IMR-90 (cell line): ENCODE data around the gene C7. TPM values are rescaled to one million over a fixed set of nuclear protein-coding genes. Genes with fewer than 3 reads are reported as not detected.
A peak's percentile ranks its signal among the peaks of the same experiment; 100 is the strongest.

Source experiments
- ATAC-seq: fragments of 200-7000 bp; cut with Tn5 transposase; 2 replicates; pipeline ENCODE4 v1.9.1; 2020; ENCODE audit warnings: low read depth, mild to moderate bottlenecking, moderate library complexity
- BruUV-seq: library from RNA; stranded (reverse); fragments of 400-500 nt; replicated peaks from 2 replicates; lab custom pipeline; 2021; lab: Mats Ljungman, UMichigan
- CTCF ChIA-PET: fragments of 300-600 bp; formaldehyde crosslinking; extraction: SDS; loops from one replicate; lab custom pipeline; 2021; ENCODE audit warnings: antibody characterized with exemption; lab: Yijun Ruan, JAX
- POLR2A ChIA-PET: fragments of 300-600 bp; sonication (Branson Sonifier 250); formaldehyde crosslinking; loops from one replicate; lab custom pipeline; 2022; ENCODE audit warnings: antibody characterized with exemption; ENCODE audit not compliant: unreplicated experiment; lab: Charles Lee
- DNase-seq: peaks from one replicate; pipeline ENCODE4 v3.0.0; 2013
- H2AFZ ChIP-seq: replicated peaks from 2 replicates; pipeline ENCODE3; 2013; ENCODE audit warnings: low read length, mild to moderate bottlenecking; ENCODE audit not compliant: poor library complexity
- H2AK5ac ChIP-seq: 2 replicates; pipeline ENCODE4 v1.6.1; 2013; ENCODE audit warnings: low read depth, low read length, inconsistent platforms
- H2AK9ac ChIP-seq: replicated peaks from 2 replicates; pipeline ENCODE3; 2013; ENCODE audit warnings: mild to moderate bottlenecking, low read depth, low read length, moderate library complexity; ENCODE audit not compliant: poor library complexity
- H2BK120ac ChIP-seq: 2 replicates; pipeline ENCODE4 v1.6.1; 2013; ENCODE audit warnings: low read depth, low read length, inconsistent platforms
- H2BK15ac ChIP-seq: 3 replicates; pipeline ENCODE4 v1.6.1; 2013; ENCODE audit warnings: low read depth, low read length, inconsistent platforms
- H2BK20ac ChIP-seq: 2 replicates; pipeline ENCODE4 v1.6.1; 2013; ENCODE audit warnings: low read depth, mild to moderate bottlenecking, inconsistent platforms, low read length, moderate library complexity
- H2BK5ac ChIP-seq: 2 replicates; pipeline ENCODE4 v1.6.1; 2013; ENCODE audit warnings: mild to moderate bottlenecking, low read depth, low read length, inconsistent platforms; ENCODE audit not compliant: poor library complexity, severe bottlenecking
- H3K14ac ChIP-seq: replicated peaks from 2 replicates; pipeline ENCODE4 v1.6.1; 2013; ENCODE audit warnings: low read depth, low read length, inconsistent platforms
- H3K18ac ChIP-seq: 2 replicates; pipeline ENCODE4 v1.6.1; 2013; ENCODE audit warnings: low read depth, low read length, control low read depth
- H3K23ac ChIP-seq: 2 replicates; pipeline ENCODE4 v1.6.1; 2013; ENCODE audit warnings: low read depth, low read length, inconsistent platforms
- H3K27ac ChIP-seq: 2 replicates; pipeline ENCODE4 v1.5.1; 2013; ENCODE audit warnings: mild to moderate bottlenecking, control low read depth, low read length; ENCODE audit not compliant: insufficient read depth
- H3K27me3 ChIP-seq: 2 replicates; pipeline ENCODE4 v1.6.1; 2013; ENCODE audit warnings: low read length; ENCODE audit not compliant: control insufficient read depth, insufficient read depth
- H3K36me3 ChIP-seq: 2 replicates; pipeline ENCODE4 v1.6.1; 2013; ENCODE audit warnings: low read length, mixed read lengths; ENCODE audit not compliant: control insufficient read depth, insufficient read depth
- H3K4ac ChIP-seq: 2 replicates; pipeline ENCODE4 v1.6.1; 2013; ENCODE audit warnings: low read depth, low read length, inconsistent platforms
- H3K4me1 ChIP-seq: 2 replicates; pipeline ENCODE4 v1.6.1; 2013; ENCODE audit warnings: low read length, mixed read lengths; ENCODE audit not compliant: control insufficient read depth, insufficient read depth
- H3K4me2 ChIP-seq: 2 replicates; pipeline ENCODE4 v1.6.1; 2013; ENCODE audit warnings: low read depth, mild to moderate bottlenecking, control low read depth, low read length, moderate library complexity
- H3K4me3 ChIP-seq: 2 replicates; pipeline ENCODE4 v1.5.1; 2013; ENCODE audit warnings: low read depth, mild to moderate bottlenecking, control low read depth, low read length, moderate library complexity; ENCODE audit not compliant: insufficient read depth
- H3K56ac ChIP-seq: 2 replicates; pipeline ENCODE4 v1.6.1; 2013; ENCODE audit warnings: low read length, inconsistent platforms; ENCODE audit not compliant: insufficient read depth; ENCODE audit errors: extremely low read depth
- H3K79me1 ChIP-seq, 2 experiments: 2 replicates each; pipeline ENCODE4 v1.6.1; 2013; ENCODE audit warnings: low read length in 2 of 2, inconsistent platforms in 1 of 2, low read depth in 1 of 2
- H3K9ac ChIP-seq: 2 replicates; pipeline ENCODE4 v1.6.1; 2013; ENCODE audit warnings: low read depth, low read length, control low read depth
- H3K9me1 ChIP-seq: 2 replicates; pipeline ENCODE4 v1.6.1; 2013; ENCODE audit warnings: low read length, inconsistent platforms; ENCODE audit not compliant: insufficient read depth
- H3K9me3 ChIP-seq: 2 replicates; pipeline ENCODE4 v1.6.1; 2013; ENCODE audit warnings: low read length; ENCODE audit not compliant: control insufficient read depth, insufficient read depth
- H4K20me1 ChIP-seq: 2 replicates; pipeline ENCODE4 v1.6.1; 2013; ENCODE audit warnings: low read length, inconsistent platforms; ENCODE audit not compliant: insufficient read depth
- H4K5ac ChIP-seq: 2 replicates; pipeline ENCODE4 v1.6.1; 2013; ENCODE audit warnings: mild to moderate bottlenecking, low read depth, low read length, control low read depth
- H4K8ac ChIP-seq, 2 experiments: 2 replicates each; pipeline ENCODE4 v1.6.1; 2013; ENCODE audit warnings: low read depth in 2 of 2, low read length in 2 of 2, control low read depth in 1 of 2, inconsistent platforms in 1 of 2
- H4K91ac ChIP-seq: 2 replicates; pipeline ENCODE4 v1.6.1; 2013; ENCODE audit warnings: low read depth, low read length, inconsistent platforms; ENCODE audit not compliant: insufficient read depth
- CEBPB ChIP-seq: IDR thresholded peaks from 2 replicates; pipeline ENCODE4 v1.6.1; 2012; ENCODE audit warnings: low read depth, low read length, improper control_type of control experiment
- MAZ ChIP-seq: IDR thresholded peaks from 2 replicates; pipeline ENCODE4 v1.6.1; 2012; ENCODE audit warnings: low read depth, mild to moderate bottlenecking, low read length, improper control_type of control experiment, moderate library complexity, borderline replicate concordance
- MXI1 ChIP-seq: IDR thresholded peaks from 2 replicates; pipeline ENCODE4 v1.6.1; 2012; ENCODE audit warnings: low read depth, mild to moderate bottlenecking, low read length, moderate library complexity, borderline replicate concordance
- WGBS, 2 experiments: methylation state at CpG; one replicate each; pipeline versions ENCODE4 v1.1.5 to v1.1.7; 2013; ENCODE audit warnings: missing lambda C conversion rate in 2 of 2; ENCODE audit not compliant: insufficient read length in 1 of 2; ENCODE audit errors: extremely low coverage in 2 of 2; 5-methylcytosine and 5-hydroxymethylcytosine counted together
- dilution Hi-C: fragments of 300-500 bp; cut with HindIII; formaldehyde crosslinking; loops from one replicate; pipeline ENCODE4 v1.14.3; 2018; ENCODE audit warnings: low sequenced_read_pairs; ENCODE audit not compliant: unreplicated experiment
- in situ Hi-C: fragments of 300-500 bp; cut with MboI; formaldehyde crosslinking; loops from 3 replicates; pipeline ENCODE4 v1.14.3; 2019; ENCODE audit warnings: low sequenced_read_pairs, inconsistent platforms, mixed read lengths
- intact Hi-C: fragments of 100-400 bp; cut with micrococcal nuclease; formaldehyde crosslinking; loops from 2 replicates; pipeline ENCODE4 v1.10.0; 2022
- polyA plus RNA-seq, 3 experiments: library from polyadenylated mRNA; depleted of rRNA; stranded (reverse); fragments of >200 nt; gene quantifications; 2 replicates each; pipeline ENCODE4 v1.2.3, GENCODE V29; 2012; ENCODE audit warnings: low replicate concordance in 1 of 3
- total RNA-seq: library from RNA; depleted of rRNA; stranded (reverse); fragments of >200 nt; gene quantifications from 2 replicates; pipeline ENCODE4 v1.2.3, GENCODE V29; 2012

Gene C7
- total and polyA plus RNA-seq, 2 of the 4 experiments (the other 2 are of a cell fraction), result 0.54 to 1.8 TPM

DNA sequence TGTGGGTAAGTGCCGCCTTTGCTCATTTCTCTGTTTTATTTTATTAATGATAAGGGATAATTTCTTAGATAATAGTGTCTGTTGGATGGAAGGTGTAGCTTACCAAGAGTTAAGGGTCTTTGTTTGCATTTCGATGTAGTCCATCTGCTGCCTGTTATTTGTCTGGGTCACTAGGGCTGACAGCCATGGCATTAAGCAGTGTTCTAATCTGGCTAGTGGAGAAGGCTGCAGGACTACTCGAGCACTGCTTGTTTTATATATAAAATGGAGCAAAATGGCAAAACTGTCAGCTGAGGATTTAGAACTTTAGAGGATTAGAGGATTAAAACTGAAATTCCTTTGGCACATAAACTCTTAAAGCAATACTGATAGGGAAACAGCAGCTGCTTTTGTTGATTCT lies 67.5 kb downstream of the C7 start:
- ChIA-PET CTCF (no interaction called here), POLR2A (no interaction called here)
- DNase-seq (no peak), ATAC-seq (no peak)
- H3K14ac ChIP-seq, result no peak overlapping the region
- no peak overlapping the region for H4K8ac ChIP-seq
- WGBS, 2 experiments, result no CpG with 5 or more reads among the region's 3 CpGs
- no peaks in the 10 kb centered on the region for H4K20me1 ChIP-seq
- no peak overlapping the region for H3K4me3 ChIP-seq
- H3K4me2 ChIP-seq, result no peak overlapping the region
- in situ Hi-C loops, result no loop called here
- peak overlapping the region; percentile 75; the same call in 1 of the 2 replicates for H3K18ac ChIP-seq
- TF ChIP-seq CEBPB (no peak), MXI1 (no peak), MAZ (no peak)
- no peaks in the 10 kb centered on the region for H3K9me3 ChIP-seq
- no peak overlapping the region for H2AFZ ChIP-seq
- no peaks in the 10 kb centered on the region for H3K27me3 ChIP-seq
- no peak overlapping the region for H2AK5ac ChIP-seq
- no peaks in the 10 kb centered on the region for H3K79me1 ChIP-seq
- H3K56ac ChIP-seq, result no peak overlapping the region
- H3K23ac ChIP-seq, result no peak overlapping the region
- BruUV-seq, result no TSS peak
- H2BK5ac ChIP-seq, result no peak overlapping the region
- no peak overlapping the region for H3K9ac ChIP-seq
- H3K4me1 ChIP-seq, result peaks cover 2% of the 10 kb centered on the region; the same call in 1 of the 2 replicates
- dilution Hi-C loops, result no loop called here
- H2BK120ac ChIP-seq, result no peak overlapping the region
- intact Hi-C loops, result no loop called here
- peaks cover 2% of the 10 kb centered on the region; the same call in 1 of the 2 replicates for H3K9me1 ChIP-seq
- no peak overlapping the region for H2BK20ac ChIP-seq
- H3K4ac ChIP-seq, result no peak overlapping the region
- H2AK9ac ChIP-seq, result no peak overlapping the region
- H4K5ac ChIP-seq, result peak overlapping the region; percentile 80; the same call in 1 of the 2 replicates
- no peak overlapping the region for H4K91ac ChIP-seq
- H3K27ac ChIP-seq, result no peak overlapping the region
- no peaks in the 10 kb centered on the region for H3K36me3 ChIP-seq
- no peak overlapping the region for H2BK15ac ChIP-seq
